Adrenal gland (tissue), 12 donors: ENCODE data around the gene ACSF3. TPM values are rescaled to one million over a fixed set of nuclear protein-coding genes. Genes with fewer than 3 reads are reported as not detected.

ENCODE experiments used
- DNase-seq, 7 donors: peaks; one replicate each; pipeline ENCODE4 v3.0.0-alpha.2; 2019 to 2020
- H3K27ac ChIP-seq, 5 donors: fragments of 200-600 bp; sonication (generic) in 4 of 5; 1 replicate in 3 of 5; 2 replicates in 2 of 5; pipeline versions ENCODE4 v1.5.1 to v1.8.0; 2016 to 2020; ENCODE audit warnings: mild to moderate bottlenecking in 1 of 5
- H3K27me3 ChIP-seq: fragments of 200-600 bp; 2 replicates; pipeline ENCODE4 v1.8.0; 2021
- H3K36me3 ChIP-seq, 2 donors: fragments of 200-600 bp; replicated peaks in 1 of 2; 1 replicate in 1 of 2; 2 replicates in 1 of 2; pipeline versions ENCODE4 v1.5.1 to v1.8.0; 2018 to 2022
- H3K4me1 ChIP-seq, 2 donors: fragments of 200-600 bp; replicated peaks in 1 of 2; 1 replicate in 1 of 2; 2 replicates in 1 of 2; pipeline versions ENCODE4 v1.5.1 to v1.8.0; 2018 to 2021
- H3K4me3 ChIP-seq, 4 donors: fragments of 200-600 bp; sonication (generic) in 3 of 4; one replicate each; pipeline ENCODE4 v1.5.1; 2016 to 2018
- H3K9me3 ChIP-seq, 3 donors: fragments of 200-600 bp; sonication (generic) in 1 of 3; replicated peaks in 1 of 3; 1 replicate in 2 of 3; 2 replicates in 1 of 3; pipeline versions ENCODE4 v1.5.1 to v1.8.0; 2016 to 2021
- POLR2A ChIP-seq, 2 donors: fragments of 450-650 bp; IDR thresholded peaks; one replicate each; pipeline ENCODE4 v1.6.1; 2017; ENCODE audit warnings: antibody characterized with exemption in 2 of 2, mild to moderate bottlenecking in 2 of 2, moderate library complexity in 1 of 2
- WGBS, 4 donors: extraction: QIAGEN DNeasy Blood & Tissue Kit in 2 of 4; methylation state at CpG; one replicate each; pipeline versions ENCODE4 v1.1.5 to v1.1.7; 2013 to 2017; 5-methylcytosine and 5-hydroxymethylcytosine counted together
- intact Hi-C, 2 donors: fragments of 100-400 bp; cut with DNase I; formaldehyde crosslinking; loops; one replicate each; pipeline versions ENCODE4 v1.14.1 to v1.15.0; 2022 to 2023
- polyA plus RNA-seq, 3 donors: library from polyadenylated mRNA; stranded (reverse); fragments of 200-250 nt in 2 of 3; fragments of 350-450 nt in 1 of 3; fragmentation: Illumina TruSeq in 1 of 3; extraction: RNeasy Lipid Tissue Mini Kit (QIAGEN cat#74804) in 1 of 3; gene quantifications; one replicate each; pipeline ENCODE4 v1.2.3, GENCODE V29; 2013 to 2014
- total RNA-seq, 9 donors: library from RNA; depleted of rRNA in 4 of 9; stranded (reverse); fragments of >200 nt in 4 of 9; fragments of 120-200 nt in 1 of 9; fragmentation: NEBNext Ultra II Directional in 1 of 9; extraction: Animal tissue kit (Norgen Biotek cat#: 25700) in 1 of 9; gene quantifications; one replicate each; pipeline versions ENCODE4 v1.1.0 to v1.2.4, GENCODE V29; 2013 to 2023
- TF ChIP-seq, protein P1 (sequence below), 6 experiments: fragments of 450-650 bp in 4 of 6; fragments of 200-600 bp in 2 of 6; sonication (generic) in 1 of 6; IDR thresholded peaks; 1 replicate in 5 of 6; 2 replicates in 1 of 6; pipeline versions ENCODE4 v1.5.1 to v1.8.0; 2016 to 2021; ENCODE audit warnings: antibody characterized with exemption in 6 of 6, mild to moderate bottlenecking in 2 of 6, moderate library complexity in 1 of 6
- donor health status: healthy with polysubstance abuse.
- donor health status: Bipolar disorder and iron deficiency.
- donor health status: DM: yes; HTN: yes; CAD: no.
- donor health status: DM: no; HTN: no; CAD: no.
- donor health status: DM: no; HTN: no; CAD: no.
- donor health status: DM: yes; HTN: yes; CAD: no.

ACSF3 gene
- total and polyA plus RNA-seq, 12 donors, result 32.4 to 90.3 (median 57.0) TPM

- WGBS, 4 donors, result 53 to 62% (median 58%) methylated on average over 6 to 23 of the region's 23 CpGs
- no peak overlapping the region for H3K4me3 ChIP-seq
- peak; percentile 79 to 92 (median 84) for DNase-seq
- H3K27me3 ChIP-seq, result no peaks in the 10 kb centered on the region
- peak overlapping the region; percentile 58 to 92 (median 73) for H3K27ac ChIP-seq
- intact Hi-C loops, result no loop called here
- peaks cover 16 to 25% of the 10 kb centered on the region in 2 donors for H3K4me1 ChIP-seq
- peak in 1 of 2 donors; percentile 66 for TF ChIP-seq POLR2A (IDR thresholded peaks at IDR 0.05)
- TF ChIP-seq, protein P1, sequence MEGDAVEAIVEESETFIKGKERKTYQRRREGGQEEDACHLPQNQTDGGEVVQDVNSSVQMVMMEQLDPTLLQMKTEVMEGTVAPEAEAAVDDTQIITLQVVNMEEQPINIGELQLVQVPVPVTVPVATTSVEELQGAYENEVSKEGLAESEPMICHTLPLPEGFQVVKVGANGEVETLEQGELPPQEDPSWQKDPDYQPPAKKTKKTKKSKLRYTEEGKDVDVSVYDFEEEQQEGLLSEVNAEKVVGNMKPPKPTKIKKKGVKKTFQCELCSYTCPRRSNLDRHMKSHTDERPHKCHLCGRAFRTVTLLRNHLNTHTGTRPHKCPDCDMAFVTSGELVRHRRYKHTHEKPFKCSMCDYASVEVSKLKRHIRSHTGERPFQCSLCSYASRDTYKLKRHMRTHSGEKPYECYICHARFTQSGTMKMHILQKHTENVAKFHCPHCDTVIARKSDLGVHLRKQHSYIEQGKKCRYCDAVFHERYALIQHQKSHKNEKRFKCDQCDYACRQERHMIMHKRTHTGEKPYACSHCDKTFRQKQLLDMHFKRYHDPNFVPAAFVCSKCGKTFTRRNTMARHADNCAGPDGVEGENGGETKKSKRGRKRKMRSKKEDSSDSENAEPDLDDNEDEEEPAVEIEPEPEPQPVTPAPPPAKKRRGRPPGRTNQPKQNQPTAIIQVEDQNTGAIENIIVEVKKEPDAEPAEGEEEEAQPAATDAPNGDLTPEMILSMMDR (IDR thresholded peaks at IDR 0.05), result no peak
- peaks cover 0 to 39% of the 10 kb centered on the region in 2 donors for H3K36me3 ChIP-seq
- H3K9me3 ChIP-seq, result no peaks in the 10 kb centered on the region
These were observed 24.9 kb downstream of the ACSF3 start for GRCh38 chr16:89118361-89119165.

- Histone ChIP-seq H3K36me3 (peaks cover 0 to 33% of the 10 kb centered on the region in 2 donors), H3K4me1 (peaks cover 16 to 25% of the 10 kb centered on the region in 2 donors), H3K27me3 (no peaks in the 10 kb centered on the region), H3K9me3 (no peaks in the 10 kb centered on the region), H3K27ac (peak overlapping the region; percentile 58 to 92 (median 73)), H3K4me3 (no peak overlapping the region)
- WGBS, 4 donors, result 80 to 84% (median 81%) methylated on average over 20 to 24 of the region's 24 CpGs
- DNase-seq, result peak in 1 of 7 donors; percentile 13
- no peak for TF ChIP-seq POLR2A (IDR thresholded peaks at IDR 0.05)
- TF ChIP-seq, protein P1 (IDR thresholded peaks at IDR 0.05), result no peak
- intact Hi-C loops, result no loop called here
These were observed 25.5 kb downstream of the ACSF3 start for GRCh38 chr16:89119166-89119621.

DNA sequence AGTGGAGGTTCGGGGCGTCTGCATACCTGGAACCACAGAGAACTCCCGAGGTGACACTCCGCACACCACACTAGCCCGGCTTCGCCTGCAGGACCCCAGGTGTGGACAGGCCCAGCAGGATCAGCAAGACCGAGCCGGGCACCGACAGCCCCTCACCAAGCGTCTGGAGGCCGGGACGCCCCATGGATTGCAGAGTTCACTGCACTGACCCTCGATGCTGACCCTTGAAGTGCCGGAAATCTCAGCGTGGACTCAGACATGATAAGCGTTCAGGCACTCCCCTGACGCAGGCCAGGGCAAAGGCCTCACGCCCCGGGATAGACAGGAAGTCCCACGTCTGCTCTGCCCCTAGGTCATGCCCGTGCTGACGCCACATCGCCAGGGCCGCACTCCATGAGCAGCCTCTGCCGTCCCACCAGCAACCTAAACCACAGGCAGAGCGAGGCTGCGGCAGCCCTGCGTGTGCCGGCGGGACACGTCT is 26.0 kb downstream of the ACSF3 start:
- 87 to 92% (median 88%) methylated on average over 9 to 31 of the region's 31 CpGs for WGBS, 4 donors
- no peaks in the 10 kb centered on the region for H3K9me3 ChIP-seq
- no peaks in the 10 kb centered on the region for H3K27me3 ChIP-seq
- no peak for TF ChIP-seq POLR2A (IDR thresholded peaks at IDR 0.05)
- TF ChIP-seq, protein P1 (IDR thresholded peaks at IDR 0.05), result no peak
- H3K4me1 ChIP-seq, result peaks cover 16 to 25% of the 10 kb centered on the region in 2 donors
- peak overlapping the region in 2 of 5 donors; percentile 77 to 92 for H3K27ac ChIP-seq
- intact Hi-C loops, result no loop called here
- peaks cover 0 to 29% of the 10 kb centered on the region in 2 donors for H3K36me3 ChIP-seq
- peak in 1 of 7 donors; percentile 9 for DNase-seq
- no peak overlapping the region for H3K4me3 ChIP-seq

- H3K9me3 ChIP-seq, result no peaks in the 10 kb centered on the region
- peaks cover 0 to 24% of the 10 kb centered on the region in 2 donors for H3K36me3 ChIP-seq
- peaks cover 16 to 25% of the 10 kb centered on the region in 2 donors for H3K4me1 ChIP-seq
- 88 to 100% (median 91%) methylated on average over 4 to 14 of the region's 14 CpGs for WGBS, 4 donors
- intact Hi-C loops, result no loop called here
- no peak overlapping the region for H3K4me3 ChIP-seq
- H3K27me3 ChIP-seq, result no peaks in the 10 kb centered on the region
- DNase-seq, result peak in 1 of 7 donors; percentile 6
- H3K27ac ChIP-seq, result peak overlapping the region; percentile 38 to 91 (median 77)
- TF ChIP-seq, protein P1 (IDR thresholded peaks at IDR 0.05), result no peak
- TF ChIP-seq POLR2A (IDR thresholded peaks at IDR 0.05), result no peak
These were observed 26.6 kb downstream of the ACSF3 start for GRCh38 chr16:89120281-89120680.
